ENCODE measurements around the gene MYH11. TPM values are rescaled to one million over a fixed set of nuclear protein-coding genes. Genes with fewer than 3 reads are reported as not detected.
"Not testable (repeated sequence)": the region's sequence is repeated elsewhere in the genome, so short reads cannot be mapped to it uniquely, and the experiment has no call there.

Gene MYH11
- polyA plus RNA-seq, 3 donors = 4.7 to 58.0 (median 24.8) TPM

GRCh38 chr16:15715221-15715620 lies 141.6 kb downstream of the MYH11 start:
- no peak overlapping the region for H3K27ac ChIP-seq (ENCODE audit: low read depth, low read length)
- WGBS, 3 donors = 94 to 98% (median 97%) methylated on average over 5 of the region's 5 CpGs

- WGBS, 3 donors = 86 to 92% (median 92%) methylated on average over 24 to 29 of the region's 29 CpGs
- no peak overlapping the region for H3K27ac ChIP-seq (ENCODE audit: low read depth, low read length)
These were observed 142.2 kb downstream of the MYH11 start for GRCh38 chr16:15714393-15715172.

GRCh38 chr16:15708997-15709396 lies 147.8 kb downstream of the MYH11 start:
- 88 to 91% (median 90%) methylated on average over 7 of the region's 7 CpGs for whole genome bisulfite sequencing, 3 donors
- no peak overlapping the region for H3K27ac ChIP-seq (ENCODE audit: low read depth, low read length)

- no peak overlapping the region for H3K27ac ChIP-seq (ENCODE audit: low read depth, low read length)
- 78 to 87% (median 86%) methylated on average over 12 of the region's 12 CpGs for WGBS, 3 donors
These were observed 148.7 kb downstream of the MYH11 start for GRCh38 chr16:15708096-15708495.

GRCh38 chr16:15707332-15707731 lies 149.5 kb downstream of the MYH11 start:
- 86 to 98% (median 96%) methylated on average over 3 of the region's 3 CpGs for WGBS, 3 donors
- no peak overlapping the region for H3K27ac ChIP-seq (ENCODE audit: low read depth, low read length)

- WGBS, 3 donors = 67 to 78% (median 72%) methylated on average over 8 of the region's 8 CpGs
- H3K27ac ChIP-seq (ENCODE audit: low read depth, low read length) = no peak overlapping the region
These were observed 151.7 kb downstream of the MYH11 start for GRCh38 chr16:15705064-15705565.

GRCh38 chr16:15704545-15704987 lies 152.3 kb downstream of the MYH11 start:
- no peak overlapping the region for H3K27ac ChIP-seq (ENCODE audit: low read depth, low read length)
- whole genome bisulfite sequencing, 3 donors = 59 to 62% (median 60%) methylated on average over 8 of the region's 8 CpGs

- H3K27ac ChIP-seq (ENCODE audit: low read depth, low read length) = no peak overlapping the region
- WGBS, 3 donors = 54 to 83% (median 60%) methylated on average over 14 of the region's 14 CpGs
These were observed 153.6 kb downstream of the MYH11 start for GRCh38 chr16:15703029-15703736.

GRCh38 chr16:15701975-15702970 lies 154.6 kb downstream of the MYH11 start:
- 79 to 85% (median 80%) methylated on average over 11 of the region's 11 CpGs for WGBS, 3 donors
- no peak overlapping the region for H3K27ac ChIP-seq (ENCODE audit: low read depth, low read length)

GRCh38 chr16:15701367-15701766 lies 155.5 kb downstream of the MYH11 start:
- WGBS, 3 donors = 91 to 94% (median 91%) methylated on average over 6 of the region's 6 CpGs
- no peak overlapping the region for H3K27ac ChIP-seq (ENCODE audit: low read depth, low read length)

GRCh38 chr16:15699819-15700218 lies 157.0 kb downstream of the MYH11 start:
- no peak overlapping the region for H3K27ac ChIP-seq (ENCODE audit: low read depth, low read length)
- WGBS, 3 donors = 95 to 97% (median 96%) methylated on average over 12 of the region's 12 CpGs

- H3K27ac ChIP-seq (ENCODE audit: low read depth, low read length) = no peak overlapping the region
- WGBS, 3 donors = 85 to 92% (median 87%) methylated on average over 5 of the region's 5 CpGs
These were observed 162.3 kb downstream of the MYH11 start for GRCh38 chr16:15694499-15694898.

GRCh38 chr16:15692508-15692907 lies 164.3 kb downstream of the MYH11 start:
- not testable (repeated sequence) for H3K27ac ChIP-seq (ENCODE audit: low read depth, low read length)
- WGBS, 3 donors = 96 to 100% (median 98%) methylated on average over 1 of the region's 1 CpG

- 91 to 94% (median 93%) methylated on average over 10 of the region's 10 CpGs for WGBS, 3 donors
- no peak overlapping the region for H3K27ac ChIP-seq (ENCODE audit: low read depth, low read length)
These were observed 165.8 kb downstream of the MYH11 start for GRCh38 chr16:15691046-15691445.

- no peak overlapping the region for H3K27ac ChIP-seq (ENCODE audit: low read depth, low read length)
- 91 to 96% (median 96%) methylated on average over 3 of the region's 3 CpGs for WGBS, 3 donors
These were observed 166.5 kb downstream of the MYH11 start for GRCh38 chr16:15690296-15690695.

GRCh38 chr16:15689290-15689689 lies 167.5 kb downstream of the MYH11 start:
- 97 to 98% (median 97%) methylated on average over 3 of the region's 3 CpGs for WGBS, 3 donors
- H3K27ac ChIP-seq (ENCODE audit: low read depth, low read length) = no peak overlapping the region

GRCh38 chr16:15686287-15686686 lies 170.5 kb downstream of the MYH11 start:
- WGBS, 3 donors = 96 to 98% (median 97%) methylated on average over 2 of the region's 2 CpGs
- no peak overlapping the region for H3K27ac ChIP-seq (ENCODE audit: low read depth, low read length)

- no peak overlapping the region for H3K27ac ChIP-seq (ENCODE audit: low read depth, low read length)
- 57 to 66% (median 61%) methylated on average over 7 of the region's 7 CpGs for WGBS, 3 donors
These were observed 174.7 kb downstream of the MYH11 start for GRCh38 chr16:15682105-15682570.

Measured in adipose tissue (tissue), 3 donors.